H9 (cell line): ENCODE results near the gene ENDOU. TPM values are rescaled to one million over a fixed set of nuclear protein-coding genes. Genes with fewer than 3 reads are reported as not detected.

Source experiments
- DNase-seq: peaks from one replicate; pipeline ENCODE4 v3.0.0-alpha.2; 2017
- H2AFZ ChIP-seq: one replicate; pipeline ENCODE4 v1.6.1; 2013; ENCODE audit warnings: mild to moderate bottlenecking, low read length, control low read depth, moderate library complexity
- H2AK5ac ChIP-seq: 2 replicates; pipeline ENCODE4 v1.6.1; 2013; ENCODE audit warnings: low read length, control low read depth, mixed read lengths; ENCODE audit not compliant: insufficient read length
- H2BK120ac ChIP-seq: one replicate; pipeline ENCODE4 v1.6.1; 2013; ENCODE audit warnings: low read depth, mild to moderate bottlenecking, low read length, control low read depth, inconsistent platforms; ENCODE audit not compliant: poor library complexity, severe bottlenecking
- H2BK12ac ChIP-seq: 2 replicates; pipeline ENCODE4 v1.6.1; 2013; ENCODE audit warnings: low read length, control low read depth, mixed read lengths, low read depth; ENCODE audit not compliant: insufficient read length
- H2BK15ac ChIP-seq: 2 replicates; pipeline ENCODE4 v1.6.1; 2013; ENCODE audit warnings: low read depth, low read length, control low read depth
- H2BK20ac ChIP-seq: one replicate; pipeline ENCODE4 v1.6.1; 2013; ENCODE audit warnings: low read depth, mild to moderate bottlenecking, low read length, control low read depth, inconsistent platforms; ENCODE audit not compliant: poor library complexity, severe bottlenecking
- H2BK5ac ChIP-seq: 2 replicates; pipeline ENCODE4 v1.6.1; 2013; ENCODE audit warnings: low read length, control low read depth, mixed read lengths; ENCODE audit not compliant: insufficient read length
- H3K14ac ChIP-seq: 2 replicates; pipeline ENCODE4 v1.6.1; 2013; ENCODE audit warnings: low read length, control low read depth; ENCODE audit not compliant: insufficient read depth
- H3K18ac ChIP-seq: 2 replicates; pipeline ENCODE4 v1.6.1; 2013; ENCODE audit warnings: low read depth, mild to moderate bottlenecking, mixed read lengths, low read length, control low read depth; ENCODE audit not compliant: insufficient read length
- H3K23ac ChIP-seq: 2 replicates; pipeline ENCODE4 v1.6.1; 2013; ENCODE audit warnings: low read length, control low read depth, mixed read lengths, low read depth; ENCODE audit not compliant: insufficient read length
- H3K23me2 ChIP-seq: 2 replicates; pipeline ENCODE4 v1.6.1; 2013; ENCODE audit warnings: low read depth, mild to moderate bottlenecking, mixed read lengths, low read length, control low read depth; ENCODE audit not compliant: insufficient read length, poor library complexity, severe bottlenecking
- H3K27ac ChIP-seq: 2 replicates; pipeline ENCODE4 v1.5.1; 2013; ENCODE audit warnings: low read length, control low read depth, mixed read lengths, low read depth; ENCODE audit not compliant: insufficient read length
- H3K27me3 ChIP-seq: 2 replicates; pipeline ENCODE4 v1.6.1; 2013; ENCODE audit warnings: low read length, control low read depth, inconsistent platforms; ENCODE audit not compliant: insufficient read depth
- H3K4ac ChIP-seq: 2 replicates; pipeline ENCODE4 v1.6.1; 2013; ENCODE audit warnings: low read depth, mild to moderate bottlenecking, control low read depth, inconsistent platforms, low read length, moderate library complexity
- H3K4me1 ChIP-seq: 2 replicates; pipeline ENCODE4 v1.6.1; 2013; ENCODE audit warnings: low read length, control low read depth, inconsistent platforms; ENCODE audit not compliant: insufficient read depth
- H3K4me2 ChIP-seq: 2 replicates; pipeline ENCODE4 v1.6.1; 2013; ENCODE audit warnings: low read length, control low read depth, mixed read lengths; ENCODE audit not compliant: insufficient read length, insufficient read depth
- H3K56ac ChIP-seq: 2 replicates; pipeline ENCODE4 v1.6.1; 2013; ENCODE audit warnings: low read depth, mild to moderate bottlenecking, mixed read lengths, low read length, control low read depth; ENCODE audit not compliant: insufficient read length
- H3K79me1 ChIP-seq: 2 replicates; pipeline ENCODE4 v1.6.1; 2013; ENCODE audit warnings: low read depth, mild to moderate bottlenecking, moderate library complexity, low read length, control low read depth, inconsistent platforms; ENCODE audit not compliant: insufficient read depth, poor library complexity, severe bottlenecking
- H3K79me2 ChIP-seq: 2 replicates; pipeline ENCODE4 v1.6.1; 2013; ENCODE audit warnings: low read length, control low read depth, inconsistent platforms; ENCODE audit not compliant: insufficient read depth
- H3K9ac ChIP-seq: 2 replicates; pipeline ENCODE4 v1.6.1; 2013; ENCODE audit warnings: low read length, control low read depth, mixed read lengths; ENCODE audit not compliant: insufficient read length; ENCODE audit errors: extremely low read depth
- H3K9me3 ChIP-seq: one replicate; pipeline ENCODE4 v1.6.1; 2013; ENCODE audit warnings: low read depth, low read length, inconsistent platforms; ENCODE audit not compliant: control insufficient read depth
- H3T11ph ChIP-seq: one replicate; pipeline ENCODE4 v1.6.1; 2013; ENCODE audit warnings: mild to moderate bottlenecking, low read length, control low read depth, inconsistent platforms
- H4K20me1 ChIP-seq: one replicate; pipeline ENCODE4 v1.6.1; 2013; ENCODE audit not compliant: control insufficient read depth, insufficient read length, insufficient read depth
- H4K5ac ChIP-seq: 2 replicates; pipeline ENCODE4 v1.6.1; 2013; ENCODE audit warnings: low read depth, mild to moderate bottlenecking, mixed read lengths, low read length, control low read depth; ENCODE audit not compliant: insufficient read length
- H4K8ac ChIP-seq: replicated peaks from 2 replicates; pipeline ENCODE4 v1.6.1; 2013; ENCODE audit warnings: low read length, control low read depth, mixed read lengths, low read depth; ENCODE audit not compliant: insufficient read length
- H4K91ac ChIP-seq: 2 replicates; pipeline ENCODE4 v1.6.1; 2013; ENCODE audit warnings: low read depth, mild to moderate bottlenecking, moderate library complexity, mixed read lengths, low read length, control low read depth; ENCODE audit not compliant: insufficient read length
- H3K27ac Mint-ChIP-seq, 3 experiments: 2 replicates in 2 of 3; 3 replicates in 1 of 3; pipeline ENCODE4 v1.8.0; 2020 to 2021; ENCODE audit warnings: mixed read lengths in 3 of 3, mild to moderate bottlenecking in 1 of 3, moderate library complexity in 1 of 3
- H3K27me3 Mint-ChIP-seq: 2 replicates; pipeline ENCODE4 v1.8.0; 2021; ENCODE audit warnings: low read depth, mild to moderate bottlenecking, moderate library complexity, mixed read lengths
- H3K36me3 Mint-ChIP-seq, 3 experiments: 2 replicates in 2 of 3; 3 replicates in 1 of 3; pipeline ENCODE4 v1.8.0; 2020 to 2021; ENCODE audit warnings: low read depth in 3 of 3, mixed read lengths in 3 of 3; ENCODE audit not compliant: insufficient read depth in 1 of 3
- H3K4me1 Mint-ChIP-seq, 2 experiments: 2 replicates each; pipeline ENCODE4 v1.8.0; 2020; ENCODE audit warnings: mixed read lengths in 2 of 2
- H3K4me3 Mint-ChIP-seq, 2 experiments: 2 replicates in 1 of 2; 3 replicates in 1 of 2; pipeline ENCODE4 v1.8.0; 2020 to 2021; ENCODE audit warnings: mild to moderate bottlenecking in 2 of 2, mixed read lengths in 2 of 2, moderate library complexity in 1 of 2
- H3K9me3 Mint-ChIP-seq, 2 experiments: 2 replicates in 1 of 2; 3 replicates in 1 of 2; pipeline ENCODE4 v1.8.0; 2020; ENCODE audit warnings: mild to moderate bottlenecking in 2 of 2, mixed read lengths in 2 of 2, moderate library complexity in 1 of 2
- CTCF ChIP-seq: fragments of 200-600 bp; sonication (generic); conservative IDR thresholded peaks from 3 replicates; pipeline ENCODE4 v1.8.0; 2021; ENCODE audit warnings: antibody characterized with exemption, mild to moderate bottlenecking
- WGBS: extraction: QIAGEN DNeasy Blood & Tissue Kit; methylation state at CpG from one replicate; pipeline ENCODE4 v1.1.7; 2013; ENCODE audit warnings: missing lambda C conversion rate, low lambda C conversion rate, mixed read lengths; ENCODE audit not compliant: insufficient read length; ENCODE audit errors: extremely low coverage; 5-methylcytosine and 5-hydroxymethylcytosine counted together
- total RNA-seq: library from RNA; stranded (reverse); gene quantifications from 2 replicates; pipeline ENCODE4 v1.2.1, GENCODE V29; 2021

ENDOU gene
- total RNA-seq, 1 experiment from 2014 or later, result not detected

DNA sequence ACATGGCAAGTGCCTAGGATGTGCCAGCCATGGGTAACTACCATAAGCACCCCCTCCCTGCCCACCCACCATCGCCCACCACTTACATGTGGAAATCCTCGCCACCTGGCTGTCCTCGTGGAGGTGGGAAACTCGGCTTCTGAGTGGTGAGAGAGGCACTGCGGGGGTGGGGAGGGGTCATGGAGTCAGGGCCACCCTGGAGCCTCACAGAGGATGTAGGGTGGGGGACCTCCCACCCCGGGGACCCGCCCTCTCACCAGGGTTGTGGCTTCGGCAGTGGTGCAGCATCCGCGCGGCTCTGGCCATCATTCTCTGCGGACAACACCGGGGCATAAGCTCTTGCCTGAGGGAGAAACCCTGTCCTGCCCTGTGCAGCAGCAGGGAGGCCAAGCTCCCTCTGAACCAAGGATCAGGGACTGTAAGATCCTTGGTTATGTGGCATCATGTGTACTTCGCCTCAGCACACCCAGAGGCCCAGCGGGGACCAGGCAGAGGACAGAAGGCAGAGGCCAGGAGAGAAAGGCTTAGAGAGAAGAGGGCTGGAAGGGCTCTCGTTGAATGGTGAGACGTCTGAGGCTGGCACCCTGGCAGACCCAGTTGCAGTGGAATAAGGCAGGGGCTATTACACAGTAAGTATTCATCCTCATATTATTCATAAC is 12.8 kb upstream of the ENDOU start:
- no peak overlapping the region for H2BK20ac ChIP-seq
- H3K9me3 ChIP-seq, result no peaks in the 10 kb centered on the region
- Mint-ChIP-seq H3K36me3 (no peaks in the 10 kb centered on the region; a peak in 1 of 7 replicates), H3K4me1 (peaks cover 21 to 37% of the 10 kb centered on the region in 2 experiments), H3K27ac (no peak overlapping the region), H3K9me3 (no peaks in the 10 kb centered on the region), H3K4me3 (no peak overlapping the region), H3K27me3 (peaks cover 4% of the 10 kb centered on the region)
- peaks cover 3% of the 10 kb centered on the region; the same call in 1 of the 2 replicates for H3K4me1 ChIP-seq
- H2AFZ ChIP-seq, result no peak overlapping the region
- H3K23me2 ChIP-seq, result no peaks in the 10 kb centered on the region
- H2BK120ac ChIP-seq, result no peak overlapping the region
- no peak for DNase-seq
- no peak overlapping the region for H2BK5ac ChIP-seq
- no peak overlapping the region for H3T11ph ChIP-seq
- H2BK15ac ChIP-seq, result no peak overlapping the region
- H4K91ac ChIP-seq, result no peak overlapping the region
- H4K5ac ChIP-seq, result no peak overlapping the region
- H3K23ac ChIP-seq, result no peak overlapping the region
- no peak overlapping the region for H2AK5ac ChIP-seq
- no peaks in the 10 kb centered on the region for H3K79me1 ChIP-seq
- H3K18ac ChIP-seq, result no peak overlapping the region
- H3K27me3 ChIP-seq, result no peaks in the 10 kb centered on the region
- no CpG with 5 or more reads among the region's 17 CpGs for WGBS
- H3K9ac ChIP-seq, result no peak overlapping the region
- no peak overlapping the region for H3K4ac ChIP-seq
- H3K14ac ChIP-seq, result no peak overlapping the region
- H4K20me1 ChIP-seq, result no peaks in the 10 kb centered on the region
- no peak overlapping the region for H3K27ac ChIP-seq
- no peak overlapping the region for H4K8ac ChIP-seq
- no peak overlapping the region for H3K56ac ChIP-seq
- no peaks in the 10 kb centered on the region for H3K79me2 ChIP-seq
- no peak overlapping the region for H3K4me2 ChIP-seq
- no peak overlapping the region for H2BK12ac ChIP-seq
- TF ChIP-seq CTCF, result no peak
